KMS-11 (cell line): Measurements from ENCODE around the gene RXFP1.

Source experiments
- H2AFZ ChIP-seq: fragments of 200-600 bp; sonication (generic); 2 replicates; pipeline ENCODE4 v1.6.1; 2016; ENCODE audit warnings: antibody characterized with exemption, mixed run types, low read depth
- H3K27ac ChIP-seq: fragments of 200-600 bp; sonication (generic); 2 replicates; pipeline ENCODE4 v1.6.1; 2016; ENCODE audit warnings: mild to moderate bottlenecking, mixed run types
- H3K27me3 ChIP-seq: fragments of 200-600 bp; sonication (generic); 2 replicates; pipeline ENCODE4 v1.6.1; 2017; ENCODE audit warnings: mild to moderate bottlenecking, low read depth, mixed run types, moderate library complexity; ENCODE audit not compliant: insufficient read depth
- H3K36me3 ChIP-seq: fragments of 200-600 bp; sonication (generic); 2 replicates; pipeline ENCODE4 v1.6.1; 2017; ENCODE audit warnings: mild to moderate bottlenecking, mixed run types; ENCODE audit not compliant: insufficient read depth
- H3K4me1 ChIP-seq: fragments of 200-600 bp; sonication (generic); 2 replicates; pipeline ENCODE4 v1.6.1; 2016; ENCODE audit warnings: mild to moderate bottlenecking, low read depth, mixed run types; ENCODE audit not compliant: poor library complexity, severe bottlenecking
- H3K4me2 ChIP-seq: fragments of 200-600 bp; sonication (generic); 2 replicates; pipeline ENCODE4 v1.7.0; 2016; ENCODE audit warnings: mild to moderate bottlenecking, mixed run types
- H3K4me3 ChIP-seq: fragments of 200-600 bp; sonication (generic); IDR thresholded peaks from 2 replicates; pipeline ENCODE4 v1.6.1; 2017; ENCODE audit warnings: low read depth, low read length, mixed read lengths; ENCODE audit not compliant: insufficient read depth
- H3K79me2 ChIP-seq: fragments of 200-600 bp; sonication (generic); 2 replicates; pipeline ENCODE4 v1.6.1; 2016; ENCODE audit warnings: low read depth, mixed run types; ENCODE audit not compliant: insufficient read depth
- H3K9ac ChIP-seq: fragments of 200-600 bp; sonication (generic); 2 replicates; pipeline ENCODE4 v1.6.1; 2016; ENCODE audit warnings: mild to moderate bottlenecking, mixed run types
- H4K20me1 ChIP-seq: fragments of 200-600 bp; sonication (generic); 2 replicates; pipeline ENCODE4 v1.6.1; 2016; ENCODE audit warnings: mild to moderate bottlenecking, mixed run types; ENCODE audit not compliant: insufficient read depth
- TF ChIP-seq, protein P1 (sequence below): fragments of 200-600 bp; sonication (generic); conservative IDR thresholded peaks from 2 replicates; pipeline ENCODE4 v1.6.1; 2017; ENCODE audit warnings: low read depth, mild to moderate bottlenecking, antibody characterized with exemption, low read length, moderate library complexity, mixed read lengths

Gene RXFP1

DNA sequence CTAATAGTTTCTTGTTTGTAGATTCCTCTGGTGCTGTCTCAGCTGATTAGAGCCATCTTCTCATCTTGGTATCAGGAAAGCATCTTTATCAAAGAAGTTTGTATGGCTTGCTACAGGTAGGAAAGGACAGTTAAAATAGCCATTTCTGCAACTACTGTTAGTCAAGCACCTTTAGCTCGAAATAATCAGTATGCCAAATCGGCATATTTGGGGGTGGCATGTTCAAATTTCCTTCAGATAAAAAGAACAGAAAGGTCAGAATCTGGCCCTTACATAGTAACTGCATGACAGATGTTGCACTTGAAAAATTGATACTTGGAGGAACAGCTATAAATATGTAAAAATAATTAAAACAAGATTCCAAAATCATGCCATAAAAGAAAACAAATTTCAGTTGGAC lies 145.2 kb downstream of the RXFP1 start:
- TF ChIP-seq, protein P1, sequence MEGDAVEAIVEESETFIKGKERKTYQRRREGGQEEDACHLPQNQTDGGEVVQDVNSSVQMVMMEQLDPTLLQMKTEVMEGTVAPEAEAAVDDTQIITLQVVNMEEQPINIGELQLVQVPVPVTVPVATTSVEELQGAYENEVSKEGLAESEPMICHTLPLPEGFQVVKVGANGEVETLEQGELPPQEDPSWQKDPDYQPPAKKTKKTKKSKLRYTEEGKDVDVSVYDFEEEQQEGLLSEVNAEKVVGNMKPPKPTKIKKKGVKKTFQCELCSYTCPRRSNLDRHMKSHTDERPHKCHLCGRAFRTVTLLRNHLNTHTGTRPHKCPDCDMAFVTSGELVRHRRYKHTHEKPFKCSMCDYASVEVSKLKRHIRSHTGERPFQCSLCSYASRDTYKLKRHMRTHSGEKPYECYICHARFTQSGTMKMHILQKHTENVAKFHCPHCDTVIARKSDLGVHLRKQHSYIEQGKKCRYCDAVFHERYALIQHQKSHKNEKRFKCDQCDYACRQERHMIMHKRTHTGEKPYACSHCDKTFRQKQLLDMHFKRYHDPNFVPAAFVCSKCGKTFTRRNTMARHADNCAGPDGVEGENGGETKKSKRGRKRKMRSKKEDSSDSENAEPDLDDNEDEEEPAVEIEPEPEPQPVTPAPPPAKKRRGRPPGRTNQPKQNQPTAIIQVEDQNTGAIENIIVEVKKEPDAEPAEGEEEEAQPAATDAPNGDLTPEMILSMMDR, result no peak
- Histone ChIP-seq H3K36me3 (no peaks in the 10 kb centered on the region), H3K79me2 (peaks cover 44% of the 10 kb centered on the region), H3K4me1 (peaks cover 21% of the 10 kb centered on the region), H3K4me2 (no peak overlapping the region), H3K9ac (no peak overlapping the region), H2AFZ (no peak overlapping the region), H3K4me3 (no peak overlapping the region), H3K27ac (no peak overlapping the region), H4K20me1 (no peaks in the 10 kb centered on the region; the same call in 1 of the 2 replicates), H3K27me3 (no peaks in the 10 kb centered on the region)

DNA sequence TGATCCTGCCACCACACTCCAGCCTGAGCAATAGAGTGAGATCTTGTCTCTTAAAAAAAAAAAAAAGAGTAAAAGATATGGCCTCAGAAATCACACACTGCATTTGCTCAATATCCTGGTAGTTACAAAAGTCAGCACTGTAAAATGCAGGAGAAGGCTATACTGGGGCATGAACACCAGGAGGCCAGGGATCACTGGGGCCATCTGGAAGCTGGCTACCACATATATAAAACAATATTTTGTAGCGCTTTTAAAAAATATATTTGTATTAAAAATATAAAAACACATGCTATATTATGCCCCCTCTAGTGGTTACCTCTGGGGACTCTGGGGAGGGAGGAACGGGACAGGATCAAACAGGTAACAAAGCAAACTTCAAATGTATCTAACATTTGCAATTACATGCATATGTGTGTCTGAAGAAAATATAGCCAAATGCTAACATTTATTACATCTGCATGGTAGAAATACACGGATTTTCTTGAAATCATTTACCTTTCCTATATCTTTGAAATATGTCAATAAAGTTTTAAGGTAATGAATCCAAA lies 146.0 kb downstream of the RXFP1 start:
- H3K4me3 ChIP-seq, result no peak overlapping the region
- TF ChIP-seq, protein P1, result peak; percentile 81
- H3K4me2 ChIP-seq, result no peak overlapping the region
- no peaks in the 10 kb centered on the region for H3K27me3 ChIP-seq
- peaks cover 21% of the 10 kb centered on the region for H3K4me1 ChIP-seq
- peaks cover 44% of the 10 kb centered on the region for H3K79me2 ChIP-seq
- no peak overlapping the region for H3K27ac ChIP-seq
- no peaks in the 10 kb centered on the region; the same call in 1 of the 2 replicates for H4K20me1 ChIP-seq
- H2AFZ ChIP-seq, result no peak overlapping the region
- H3K36me3 ChIP-seq, result no peaks in the 10 kb centered on the region
- no peak overlapping the region for H3K9ac ChIP-seq

DNA sequence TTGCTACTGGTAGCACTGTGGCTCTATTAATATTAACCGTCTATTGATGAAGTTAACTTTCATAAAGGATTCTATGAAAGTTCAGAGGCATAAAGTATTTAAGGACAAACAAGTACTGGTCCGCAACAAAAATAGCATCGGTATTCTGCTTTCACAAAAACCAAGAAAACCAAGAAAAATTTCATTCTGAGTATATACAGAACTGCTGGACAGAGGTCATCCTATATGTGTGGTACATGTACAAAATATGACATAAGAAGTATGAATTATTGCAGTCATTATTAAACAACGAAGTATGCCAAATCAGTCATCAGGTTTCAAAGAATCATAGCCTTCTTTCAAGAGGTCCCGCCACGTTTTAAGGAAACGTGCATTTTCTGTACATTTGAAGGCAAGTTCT lies 147.6 kb downstream of the RXFP1 start:
- no peak overlapping the region for H3K9ac ChIP-seq
- TF ChIP-seq, protein P1, result no peak
- peak overlapping the region; percentile 75; the same call in 1 of the 2 replicates for H3K4me2 ChIP-seq
- H3K36me3 ChIP-seq, result no peaks in the 10 kb centered on the region
- peaks cover 44% of the 10 kb centered on the region for H3K79me2 ChIP-seq
- H3K27ac ChIP-seq, result no peak overlapping the region
- no peaks in the 10 kb centered on the region; the same call in 1 of the 2 replicates for H4K20me1 ChIP-seq
- H3K4me3 ChIP-seq, result no peak overlapping the region
- H2AFZ ChIP-seq, result no peak overlapping the region
- peaks cover 33% of the 10 kb centered on the region for H3K4me1 ChIP-seq
- no peaks in the 10 kb centered on the region for H3K27me3 ChIP-seq

DNA sequence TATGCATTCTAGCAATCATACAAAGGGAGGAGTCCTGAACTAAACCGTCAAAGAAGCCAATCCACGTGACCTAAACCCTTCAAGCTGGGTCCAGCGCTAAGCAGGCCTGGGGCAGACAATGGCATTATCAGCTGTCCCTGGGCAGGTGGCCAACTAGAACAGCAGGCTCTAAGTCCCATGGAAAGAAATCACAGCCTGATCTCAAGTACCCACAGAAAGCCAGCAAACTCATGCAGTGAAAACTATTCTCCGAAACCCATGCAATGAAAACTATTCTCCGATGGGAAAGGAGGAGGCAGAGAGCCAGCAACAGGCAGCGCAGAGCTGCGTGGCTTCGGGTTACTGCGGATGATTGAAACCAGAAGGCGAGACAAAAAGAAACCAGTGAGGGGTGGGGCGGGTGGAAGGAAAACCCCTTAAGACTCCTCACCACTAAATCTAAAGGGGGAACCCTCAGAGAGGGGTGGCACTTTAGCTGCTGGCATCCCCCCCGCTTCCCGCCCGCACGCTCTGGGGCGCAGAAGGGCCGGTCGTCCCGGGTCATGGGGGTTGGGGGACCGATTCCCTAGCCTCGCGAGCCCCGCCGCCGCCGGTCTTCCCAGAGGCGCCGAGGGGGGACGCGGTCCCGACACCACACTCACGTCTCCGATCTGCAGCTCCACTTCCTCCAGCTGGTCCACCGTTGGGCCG lies 149.4 kb downstream of the RXFP1 start:
- Histone ChIP-seq H3K27me3 (no peaks in the 10 kb centered on the region), H4K20me1 (no peaks in the 10 kb centered on the region; the same call in 1 of the 2 replicates), H3K79me2 (peaks cover 44% of the 10 kb centered on the region), H3K4me3 (peak overlapping the region; percentile 32), H3K9ac (peak overlapping the region; percentile 90), H3K4me1 (peaks cover 33% of the 10 kb centered on the region), H3K36me3 (no peaks in the 10 kb centered on the region), H3K27ac (peak overlapping the region; percentile 91), H2AFZ (peak overlapping the region; percentile 96), H3K4me2 (peak overlapping the region; percentile 75)
- TF ChIP-seq, protein P1, result no peak
